HG02798 (cell line): Measurements from ENCODE around the gene HIP1.
"Not testable (repeated sequence)": the region's sequence is repeated elsewhere in the genome, so short reads cannot be mapped to it uniquely, and the experiment has no call there.

Experiments
- ATAC-seq: cut with Tn5 transposase; IDR thresholded peaks from one replicate; pipeline ENCODE4 v1.9.1; 2021; ENCODE audit warnings: mild to moderate bottlenecking; ENCODE audit not compliant: unreplicated experiment, poor library complexity

HIP1 gene

DNA sequence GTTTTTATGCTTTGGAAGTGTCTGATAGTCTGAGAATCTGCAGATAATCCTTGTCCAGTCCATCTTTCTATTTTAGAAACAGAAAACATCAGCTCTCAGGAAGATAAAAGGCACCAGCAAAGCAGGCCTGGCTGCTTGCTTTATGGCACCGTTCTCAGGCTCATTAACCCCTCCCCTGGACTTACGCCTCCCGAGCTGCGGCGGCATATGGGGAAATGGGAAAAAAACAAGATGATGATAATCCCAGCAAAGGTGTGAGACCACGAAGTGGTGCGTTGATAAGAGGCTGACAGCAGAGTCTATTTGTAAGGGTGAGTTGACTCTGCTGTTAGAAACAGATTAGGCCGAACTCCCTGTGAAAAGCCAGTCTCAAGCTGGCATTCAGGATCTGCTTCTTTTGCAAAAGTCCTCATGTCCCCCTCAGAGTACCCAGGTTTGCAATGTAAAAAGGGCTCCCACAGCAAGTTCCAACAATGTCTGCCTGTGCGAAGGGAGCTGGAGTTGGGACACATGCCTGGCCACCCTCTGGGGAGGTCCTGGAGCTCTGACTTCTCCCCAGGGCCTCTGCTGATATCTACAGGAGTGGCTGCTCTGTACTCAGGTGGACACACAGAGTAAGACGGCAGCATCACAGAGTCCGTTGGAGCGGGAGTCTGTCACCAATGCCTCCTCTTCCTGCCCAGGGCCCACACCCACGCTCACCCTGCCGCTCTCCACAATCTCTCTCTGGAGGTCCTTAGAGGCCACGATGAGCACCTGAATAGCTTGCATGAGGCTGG, 192.3 kb downstream of the HIP1 start:
- no peak for ATAC-seq

DNA sequence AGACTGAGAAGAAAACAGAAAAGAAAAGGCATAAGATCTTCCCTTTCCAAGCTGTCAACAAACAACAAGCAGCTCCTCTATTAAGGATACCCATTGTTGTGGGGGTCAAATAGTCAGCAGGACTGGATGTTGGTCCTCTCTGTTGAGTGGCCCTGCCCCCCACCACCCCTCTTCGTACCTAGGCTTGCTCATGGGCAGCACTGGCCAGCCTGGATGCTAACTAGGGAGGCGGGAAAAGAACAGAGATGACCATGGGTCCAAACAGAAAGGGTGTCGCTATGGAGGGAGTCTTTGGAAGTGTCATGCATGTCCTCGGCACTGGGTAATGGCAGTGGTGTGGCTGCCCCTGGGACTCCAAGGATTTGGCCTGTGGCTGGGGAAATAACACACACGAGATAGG, 201.0 kb downstream of the HIP1 start:
- ATAC-seq: no peak

DNA sequence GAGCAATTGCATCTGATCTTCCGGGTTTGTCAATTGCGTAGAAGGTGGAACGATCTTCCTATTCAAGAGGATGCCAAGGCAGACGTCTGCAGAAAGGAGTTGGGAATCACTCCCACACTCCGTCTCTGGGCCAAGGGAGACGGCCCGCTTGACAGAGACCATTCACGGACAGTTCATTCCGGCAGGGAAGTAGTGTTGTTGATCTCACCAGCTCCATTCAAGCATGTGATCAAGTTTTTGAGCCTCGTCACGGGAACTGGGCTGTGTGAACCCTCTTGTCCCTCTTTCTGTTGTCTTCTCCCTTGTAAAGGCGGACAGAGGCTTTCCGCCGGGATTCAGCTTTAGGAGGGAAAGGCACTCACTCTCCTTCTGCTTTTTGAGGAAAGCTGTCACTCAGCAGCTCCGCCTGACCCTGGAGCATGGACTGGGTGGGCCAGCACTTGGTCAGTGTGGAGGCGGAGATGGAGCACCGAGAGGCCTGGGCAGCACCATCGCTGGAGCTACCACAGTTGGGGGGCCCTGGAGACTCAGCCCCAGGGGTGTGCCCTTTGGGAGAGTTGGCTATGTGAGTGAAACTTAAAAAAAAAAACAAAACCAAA, 201.7 kb downstream of the HIP1 start:
- ATAC-seq: no peak

DNA sequence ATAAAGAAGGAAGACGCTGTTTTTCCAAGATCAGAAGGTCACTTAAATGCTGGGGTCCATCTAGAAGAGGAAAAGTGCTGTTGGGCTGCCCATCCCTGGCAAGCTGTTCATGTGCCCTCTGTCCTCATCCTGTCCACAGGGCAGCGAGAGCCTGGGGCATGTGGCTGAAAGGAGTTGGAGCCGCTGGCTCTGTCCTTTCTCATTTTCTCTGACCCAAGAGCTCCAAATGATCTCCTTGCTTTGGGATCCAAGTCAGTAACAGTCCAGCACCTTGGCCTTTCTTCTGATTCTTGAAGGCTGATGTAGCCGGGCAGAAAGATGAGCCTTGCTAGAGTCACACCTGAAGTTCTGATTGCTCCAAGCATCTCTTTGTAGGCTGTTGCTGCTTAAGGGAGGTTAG, 202.2 kb downstream of the HIP1 start:
- no peak for ATAC-seq

DNA sequence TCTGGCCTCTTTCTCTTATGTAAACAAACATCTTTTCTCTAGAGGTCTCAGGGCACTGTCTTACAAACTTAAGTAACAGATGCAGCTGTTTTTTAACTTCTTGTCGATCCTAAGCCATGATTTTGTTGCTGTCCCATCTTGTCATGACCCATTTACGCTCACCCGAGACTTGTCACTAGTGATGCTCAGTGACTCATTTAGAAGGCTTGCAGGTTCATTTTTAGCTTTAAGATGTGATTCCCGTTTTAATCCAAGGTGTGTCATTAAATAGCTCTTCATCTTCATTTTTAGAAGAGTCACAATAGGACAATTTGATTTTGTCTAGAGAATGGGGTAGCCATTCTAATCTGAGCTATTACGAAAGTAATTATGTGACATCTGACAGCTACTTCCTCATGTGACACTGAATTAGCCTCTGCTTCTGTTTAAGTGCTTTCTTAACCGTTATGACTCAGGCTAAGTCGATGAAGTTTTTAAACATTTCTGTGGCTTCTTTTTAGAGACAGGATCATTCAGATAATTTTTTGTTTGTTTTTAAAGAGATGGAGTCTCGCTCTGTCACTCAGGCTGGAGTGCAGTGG, 203.9 kb downstream of the HIP1 start:
- ATAC-seq: peak; percentile 65

DNA sequence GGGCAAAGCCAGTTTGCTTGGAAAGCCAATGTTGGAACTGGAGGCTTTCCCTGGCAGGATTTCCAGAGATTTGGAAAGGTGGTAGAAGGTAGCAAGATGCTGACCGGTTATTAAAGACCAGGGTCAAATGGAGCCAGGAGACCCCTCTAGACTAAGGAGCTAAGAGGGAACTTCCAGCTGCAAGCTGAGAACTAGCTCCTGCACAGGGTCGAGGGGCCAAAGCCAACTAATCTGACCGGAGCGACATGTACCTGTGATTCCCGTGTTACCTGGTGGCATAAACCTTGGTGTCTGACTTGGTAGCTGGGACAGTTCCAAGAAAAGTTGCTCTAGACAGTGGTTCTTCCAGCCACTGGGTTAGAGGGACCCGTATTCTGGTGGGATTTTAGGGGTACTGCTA, 204.8 kb downstream of the HIP1 start:
- no peak for ATAC-seq

DNA sequence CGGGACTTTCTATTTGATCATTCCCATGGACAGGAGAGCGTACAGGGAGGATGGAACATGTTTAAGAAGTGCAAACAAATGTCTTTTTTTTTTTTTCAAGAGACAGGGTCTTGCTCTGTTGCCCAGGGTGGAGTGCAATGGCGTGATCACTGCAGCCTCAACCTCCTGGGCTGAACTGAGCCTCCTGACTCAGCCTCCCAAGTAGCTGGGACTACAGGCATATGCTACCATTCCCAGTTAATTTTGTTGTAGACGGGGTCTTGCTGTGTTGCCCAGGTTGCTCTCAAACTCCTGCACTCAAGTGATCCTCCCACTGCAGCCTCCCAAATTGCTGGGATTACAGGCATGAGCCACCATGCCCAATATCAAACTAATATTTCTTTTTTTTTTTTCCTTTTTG, 206.1 kb downstream of the HIP1 start:
- ATAC-seq: no peak

DNA sequence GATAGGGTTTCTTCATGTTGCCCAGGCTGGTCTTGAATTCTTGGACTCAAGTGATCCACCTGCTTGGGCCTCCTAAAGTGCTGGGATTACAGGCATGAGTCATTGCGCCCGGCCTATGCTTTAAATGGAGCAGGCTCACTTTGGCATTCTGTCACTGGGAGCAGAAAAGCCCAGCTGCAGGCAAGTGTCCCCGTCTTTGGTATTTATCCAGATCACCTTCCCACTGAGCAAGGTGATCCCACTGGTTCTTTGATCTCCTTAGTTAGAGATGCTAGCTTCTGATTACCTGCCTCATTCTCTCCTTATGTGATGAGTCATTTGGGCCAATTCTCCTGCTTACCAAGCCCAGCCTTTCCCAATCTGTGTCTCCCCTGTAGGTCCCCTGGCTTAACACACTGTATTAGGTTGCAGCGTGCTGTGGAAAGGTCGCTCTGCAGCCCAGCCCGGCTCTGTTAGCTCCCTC, 207.4 kb downstream of the HIP1 start:
- no peak for ATAC-seq

DNA sequence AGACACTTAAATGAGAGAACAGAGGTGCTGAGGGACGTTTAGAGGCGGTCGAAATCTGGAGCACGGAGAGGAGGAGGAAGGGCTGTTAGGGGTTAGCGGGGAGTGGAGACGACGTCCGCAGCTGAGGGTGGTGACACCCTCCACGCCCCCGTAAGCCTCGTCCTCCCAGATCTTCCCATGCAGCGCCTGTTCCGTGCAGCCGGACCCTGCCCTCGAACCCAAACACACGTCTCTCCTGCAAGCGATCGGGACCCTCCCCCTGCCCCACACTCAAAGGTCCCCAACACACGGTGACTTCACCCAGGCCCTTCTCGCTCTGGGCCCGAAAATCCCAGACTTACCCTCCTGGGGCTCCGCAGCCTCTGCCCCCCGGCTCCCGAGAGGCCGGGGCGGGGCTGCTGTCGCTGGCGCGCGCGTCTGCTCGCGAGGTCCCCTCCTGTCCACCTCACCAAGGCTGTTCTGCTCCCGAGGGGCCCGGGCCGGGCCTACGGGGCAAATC, 211.5 kb downstream of the HIP1 start:
- not testable (repeated sequence) for ATAC-seq

DNA sequence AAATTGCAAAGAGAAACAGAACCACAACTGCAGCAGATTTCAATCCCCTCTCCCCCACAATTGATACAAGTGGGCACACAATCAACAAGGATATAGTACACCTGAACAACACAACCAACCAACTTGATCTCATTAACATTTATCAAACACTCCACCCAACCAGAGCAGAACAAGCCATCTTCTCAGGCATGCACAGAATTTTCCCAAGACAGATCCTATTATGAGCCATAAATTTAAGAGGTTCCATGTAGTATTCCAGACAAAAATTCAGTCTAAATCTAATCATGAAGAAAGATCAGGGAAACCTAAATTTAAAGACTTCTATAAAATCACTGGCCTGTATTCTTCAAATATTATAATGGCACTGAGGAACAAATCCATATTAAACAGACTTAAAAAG, 217.0 kb downstream of the HIP1 start:
- not testable (repeated sequence) for ATAC-seq

DNA sequence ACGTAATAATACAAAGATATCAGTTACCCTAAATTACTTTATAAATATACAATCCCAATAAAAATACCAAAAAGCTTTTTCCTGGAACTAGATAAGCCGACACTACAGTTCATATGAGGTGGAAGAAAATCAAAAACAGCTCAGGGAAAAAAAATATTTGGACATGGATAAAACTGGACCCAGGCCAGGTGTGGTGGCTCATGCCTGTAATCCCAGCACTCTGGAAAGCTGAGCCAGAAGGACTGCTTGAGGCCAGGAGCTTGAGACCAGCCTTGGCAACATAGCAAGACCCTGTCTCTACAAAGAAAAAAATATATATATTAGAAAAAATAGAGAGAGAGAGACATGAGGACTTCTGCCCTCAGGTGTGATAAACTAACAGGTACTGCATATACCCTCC, 219.9 kb downstream of the HIP1 start:
- not testable (repeated sequence) for ATAC-seq

DNA sequence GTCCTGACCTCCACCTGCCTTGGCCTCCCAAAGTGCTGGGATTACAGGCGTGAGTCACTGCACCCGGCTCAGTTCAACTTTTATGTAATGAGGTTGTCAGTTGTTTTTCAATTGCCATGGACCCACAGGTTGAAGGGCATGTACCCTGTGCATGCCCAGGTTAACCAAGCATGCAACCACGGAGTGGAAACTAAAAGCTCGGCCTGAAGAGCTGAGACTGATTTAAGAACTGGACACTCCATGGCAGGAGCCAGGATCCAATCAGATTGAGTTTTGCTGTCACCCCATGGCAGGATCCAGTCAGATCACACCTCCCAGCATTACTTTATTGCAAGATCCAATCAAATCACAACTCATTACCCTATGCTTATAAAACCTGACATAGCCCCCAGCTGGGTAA, 229.7 kb downstream of the HIP1 start:
- not testable (repeated sequence) for ATAC-seq

DNA sequence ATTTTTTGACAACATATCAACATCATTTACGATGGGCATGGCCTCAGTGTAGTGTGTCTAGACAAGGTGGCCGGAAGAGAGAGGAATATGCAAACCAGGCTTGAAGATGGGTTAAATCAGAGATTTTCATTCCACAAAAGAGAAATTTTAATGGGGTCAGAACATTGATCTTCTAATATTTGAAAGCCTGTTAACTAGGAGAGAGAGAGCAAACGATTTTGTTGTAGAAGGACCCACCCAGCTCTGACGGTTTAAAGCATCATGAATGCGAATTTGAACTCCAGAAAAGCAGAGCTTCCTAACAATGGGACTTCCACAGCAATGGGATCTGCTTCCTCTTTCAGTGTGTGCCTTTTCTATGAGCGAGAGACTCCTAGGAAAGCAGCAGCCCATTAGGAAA, 246.7 kb downstream of the HIP1 start, which contains the start of gene SPDYE5:
TSS of gene SPDYE5 (plus strand) at position 301 of the 400 bp plus-strand sequence. CDS start 1,728 bp downstream, outside the sequence.
- not testable (repeated sequence) for ATAC-seq

DNA sequence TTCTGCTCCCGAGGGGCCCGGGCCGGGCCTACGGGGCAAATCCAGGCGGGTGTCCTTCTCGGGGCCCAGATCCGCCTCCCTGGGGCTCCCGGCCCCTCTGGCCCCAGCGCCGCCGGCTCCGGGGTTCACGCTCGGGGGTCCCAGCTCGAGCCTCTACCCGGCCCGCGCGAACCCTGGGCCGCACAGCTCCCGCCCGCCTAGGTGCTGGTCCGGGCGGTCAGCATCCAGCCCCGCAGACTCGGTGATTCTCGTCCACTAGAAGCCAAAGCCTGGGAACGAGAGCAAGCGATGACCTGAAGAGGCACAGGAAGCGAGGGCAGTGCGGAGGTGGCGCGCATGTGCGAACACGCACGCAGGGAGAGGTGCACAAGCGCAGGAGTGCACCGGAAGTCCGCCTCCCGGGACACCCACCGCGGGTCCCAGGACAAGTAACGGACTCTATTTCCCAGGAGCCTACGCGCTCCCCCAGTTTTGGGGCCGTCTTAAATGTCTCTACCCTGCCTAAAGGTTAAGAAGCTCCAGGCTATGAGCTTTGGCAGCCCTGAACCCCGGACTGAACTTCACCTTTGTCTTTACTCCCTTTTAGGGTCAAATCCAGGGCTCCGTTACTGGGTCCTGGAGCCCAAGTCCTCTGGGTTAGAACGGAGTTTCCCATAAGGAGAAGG, 252.6 kb downstream of the HIP1 start, which contains the start of gene POM121C:
TSS of gene POM121C (minus strand) at position 321 of the 665 bp plus-strand sequence. CDS start 44,803 bp downstream, outside the sequence.
- peak; percentile 100 for ATAC-seq

DNA sequence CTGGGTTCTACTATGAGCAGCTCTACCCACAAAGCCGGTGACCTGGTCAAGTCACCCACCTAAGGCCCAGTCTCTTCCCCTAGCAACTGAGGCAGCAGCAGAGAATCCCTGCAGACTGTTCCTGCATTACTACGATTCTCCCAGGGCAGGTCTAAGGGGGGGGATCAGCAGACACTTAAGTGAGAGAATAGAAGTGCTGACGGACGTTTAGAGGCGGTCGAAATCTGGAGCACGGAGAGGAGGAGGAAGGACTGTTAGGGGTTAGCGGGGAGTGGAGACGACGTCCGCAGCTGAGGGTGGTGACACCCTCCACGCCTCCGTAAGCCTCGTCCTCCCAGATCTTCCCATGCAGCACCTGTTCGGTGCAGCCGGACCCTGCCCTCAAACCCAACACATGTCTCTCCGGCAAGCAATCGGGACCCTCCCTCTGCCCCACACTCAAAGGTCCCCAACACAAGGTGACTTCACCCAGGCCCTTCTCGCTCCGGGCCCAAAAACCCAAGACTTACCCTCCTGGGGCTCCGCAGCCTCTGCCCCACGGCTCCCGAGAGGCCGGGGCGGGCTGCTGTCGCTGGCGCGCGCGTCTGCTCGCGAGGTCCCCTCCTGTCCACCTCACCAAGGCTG, 253.3 kb downstream of the HIP1 start:
- ATAC-seq: not testable (repeated sequence)
